Smooth muscle cell (in vitro differentiated cells): ENCODE results near the gene ACAP1. TPM values are rescaled to one million over a fixed set of nuclear protein-coding genes. Genes with fewer than 3 reads are reported as not detected.

Experiments
- DNase-seq: peaks from one replicate; lab custom pipeline; 2025; ENCODE audit not compliant: unreplicated experiment; lab: John Stamatoyannopoulos, UW
- H2AFZ ChIP-seq: fragments of 200-600 bp; sonication (generic); 2 replicates; pipeline ENCODE4 v1.6.0; 2016; ENCODE audit warnings: antibody characterized with exemption, low read depth, mild to moderate bottlenecking
- H3F3A ChIP-seq: fragments of 200-600 bp; sonication (generic); 2 replicates; pipeline ENCODE4 v1.6.0; 2017; ENCODE audit warnings: antibody characterized with exemption, low read depth
- H3K27ac ChIP-seq: fragments of 200-600 bp; sonication (generic); 2 replicates; pipeline ENCODE4 v1.5.1; 2016; ENCODE audit warnings: low read depth, mild to moderate bottlenecking
- H3K27me3 ChIP-seq: fragments of 200-600 bp; sonication (generic); 2 replicates; pipeline ENCODE4 v1.6.1; 2016; ENCODE audit warnings: low read depth, mild to moderate bottlenecking
- H3K36me3 ChIP-seq: fragments of 200-600 bp; sonication (generic); 2 replicates; pipeline ENCODE4 v1.5.1; 2016; ENCODE audit warnings: low read depth
- H3K4me1 ChIP-seq: fragments of 200-600 bp; sonication (generic); 2 replicates; pipeline ENCODE4 v1.5.1; 2016; ENCODE audit warnings: low read depth
- H3K4me2 ChIP-seq: fragments of 200-600 bp; sonication (generic); 2 replicates; pipeline ENCODE4 v1.6.0; 2016; ENCODE audit warnings: mild to moderate bottlenecking
- H3K4me3 ChIP-seq: fragments of 200-600 bp; sonication (generic); 2 replicates; pipeline ENCODE4 v1.5.1; 2016; ENCODE audit warnings: mild to moderate bottlenecking
- H3K79me2 ChIP-seq: fragments of 200-600 bp; sonication (generic); 2 replicates; pipeline ENCODE4 v1.6.0; 2016; ENCODE audit warnings: low read depth, mild to moderate bottlenecking
- H3K9ac ChIP-seq: fragments of 200-600 bp; sonication (generic); 2 replicates; pipeline ENCODE4 v1.6.0; 2016; ENCODE audit warnings: low read depth
- H3K9me3 ChIP-seq: fragments of 200-600 bp; sonication (generic); replicated peaks from 2 replicates; pipeline ENCODE4 v1.5.1; 2016; ENCODE audit warnings: low read depth
- H4K20me1 ChIP-seq: fragments of 200-600 bp; sonication (generic); 2 replicates; pipeline ENCODE4 v1.6.0; 2016; ENCODE audit warnings: low read depth
- CTCF ChIP-seq: fragments of 200-600 bp; sonication (generic); IDR thresholded peaks from 2 replicates; pipeline ENCODE4 v1.5.1; 2017; ENCODE audit warnings: borderline replicate concordance, mild to moderate bottlenecking, antibody characterized with exemption; ENCODE audit not compliant: insufficient read depth, poor library complexity, severe bottlenecking
- WGBS: methylation state at CpG from one replicate; pipeline ENCODE4 v1.1.7; 2016; ENCODE audit warnings: low lambda C conversion rate; 5-methylcytosine and 5-hydroxymethylcytosine counted together
- polyA plus RNA-seq: library from polyadenylated mRNA; unstranded; fragments of >200 nt; fragmentation: Nextera tagmentation; extraction: Ambion mirVana; gene quantifications from 2 replicates; pipeline ENCODE4 v1.2.1, GENCODE V29; 2016
- total RNA-seq: library from RNA; depleted of rRNA; stranded (reverse); fragments of >200 nt; gene quantifications from 2 replicates; pipeline ENCODE4 v1.2.3, GENCODE V29; 2014

The ACAP1 gene
- total and polyA plus RNA-seq, 2 experiments from 2014 or later, result 15.2 to 31.6 TPM

GRCh38 chr17:7322520-7323194, 13.7 kb upstream of the ACAP1 start:
- Histone ChIP-seq H2AFZ (no peak overlapping the region), H3K9ac (no peak overlapping the region), H3K36me3 (no peaks in the 10 kb centered on the region), H3F3A (no peaks in the 10 kb centered on the region), H3K4me3 (no peak overlapping the region), H3K27me3 (no peaks in the 10 kb centered on the region), H3K27ac (no peak overlapping the region), H3K9me3 (no peaks in the 10 kb centered on the region), H3K79me2 (no peaks in the 10 kb centered on the region), H4K20me1 (no peaks in the 10 kb centered on the region), H3K4me1 (no peaks in the 10 kb centered on the region), H3K4me2 (no peak overlapping the region)
- no peak for TF ChIP-seq CTCF
- no peak for DNase-seq
- 98% methylated on average over 22 of the region's 22 CpGs for WGBS

- no peak overlapping the region for H2AFZ ChIP-seq
- no peaks in the 10 kb centered on the region for H3K9me3 ChIP-seq
- TF ChIP-seq CTCF, result peak; percentile 71
- no peak overlapping the region for H3K4me2 ChIP-seq
- no peaks in the 10 kb centered on the region for H3K27me3 ChIP-seq
- no peaks in the 10 kb centered on the region for H4K20me1 ChIP-seq
- H3K79me2 ChIP-seq, result peaks cover 10% of the 10 kb centered on the region
- H3K4me1 ChIP-seq, result peaks cover 9% of the 10 kb centered on the region
- WGBS, result 75% methylated on average over 39 of the region's 39 CpGs
- no peak overlapping the region for H3K27ac ChIP-seq
- DNase-seq, result no peak
- no peak overlapping the region for H3K9ac ChIP-seq
- no peak overlapping the region for H3K4me3 ChIP-seq
- no peaks in the 10 kb centered on the region for H3F3A ChIP-seq
- no peaks in the 10 kb centered on the region for H3K36me3 ChIP-seq
Measured at GRCh38 chr17:7323731-7324437, 12.4 kb upstream of the ACAP1 start.

- H3K79me2 ChIP-seq, result peaks cover 10% of the 10 kb centered on the region
- no peaks in the 10 kb centered on the region for H3K9me3 ChIP-seq
- no peaks in the 10 kb centered on the region for H3K36me3 ChIP-seq
- no peak overlapping the region for H3K4me3 ChIP-seq
- no peak for DNase-seq
- H3K9ac ChIP-seq, result no peak overlapping the region
- H4K20me1 ChIP-seq, result no peaks in the 10 kb centered on the region
- peaks cover 9% of the 10 kb centered on the region for H3K4me1 ChIP-seq
- no peaks in the 10 kb centered on the region for H3K27me3 ChIP-seq
- no peaks in the 10 kb centered on the region for H3F3A ChIP-seq
- no peak for TF ChIP-seq CTCF
- 89% methylated on average over 3 of the region's 3 CpGs for WGBS
- H2AFZ ChIP-seq, result no peak overlapping the region
- no peak overlapping the region for H3K4me2 ChIP-seq
- no peak overlapping the region for H3K27ac ChIP-seq
Measured at GRCh38 chr17:7324438-7324779, 11.9 kb upstream of the ACAP1 start.
